Smooth muscle cell (in vitro differentiated cells): ENCODE data around the gene ISLR. TPM values are rescaled to one million over a fixed set of nuclear protein-coding genes. Genes with fewer than 3 reads are reported as not detected.

ENCODE experiments used
- DNase-seq: peaks from one replicate; lab custom pipeline; 2025; ENCODE audit not compliant: unreplicated experiment; lab: John Stamatoyannopoulos, UW
- H2AFZ ChIP-seq: fragments of 200-600 bp; sonication (generic); 2 replicates; pipeline ENCODE4 v1.6.0; 2016; ENCODE audit warnings: antibody characterized with exemption, low read depth, mild to moderate bottlenecking
- H3F3A ChIP-seq: fragments of 200-600 bp; sonication (generic); 2 replicates; pipeline ENCODE4 v1.6.0; 2017; ENCODE audit warnings: antibody characterized with exemption, low read depth
- H3K27ac ChIP-seq: fragments of 200-600 bp; sonication (generic); 2 replicates; pipeline ENCODE4 v1.5.1; 2016; ENCODE audit warnings: low read depth, mild to moderate bottlenecking
- H3K27me3 ChIP-seq: fragments of 200-600 bp; sonication (generic); 2 replicates; pipeline ENCODE4 v1.6.1; 2016; ENCODE audit warnings: low read depth, mild to moderate bottlenecking
- H3K36me3 ChIP-seq: fragments of 200-600 bp; sonication (generic); 2 replicates; pipeline ENCODE4 v1.5.1; 2016; ENCODE audit warnings: low read depth
- H3K4me1 ChIP-seq: fragments of 200-600 bp; sonication (generic); 2 replicates; pipeline ENCODE4 v1.5.1; 2016; ENCODE audit warnings: low read depth
- H3K4me2 ChIP-seq: fragments of 200-600 bp; sonication (generic); 2 replicates; pipeline ENCODE4 v1.6.0; 2016; ENCODE audit warnings: mild to moderate bottlenecking
- H3K4me3 ChIP-seq: fragments of 200-600 bp; sonication (generic); 2 replicates; pipeline ENCODE4 v1.5.1; 2016; ENCODE audit warnings: mild to moderate bottlenecking
- H3K79me2 ChIP-seq: fragments of 200-600 bp; sonication (generic); 2 replicates; pipeline ENCODE4 v1.6.0; 2016; ENCODE audit warnings: low read depth, mild to moderate bottlenecking
- H3K9ac ChIP-seq: fragments of 200-600 bp; sonication (generic); 2 replicates; pipeline ENCODE4 v1.6.0; 2016; ENCODE audit warnings: low read depth
- H3K9me3 ChIP-seq: fragments of 200-600 bp; sonication (generic); replicated peaks from 2 replicates; pipeline ENCODE4 v1.5.1; 2016; ENCODE audit warnings: low read depth
- H4K20me1 ChIP-seq: fragments of 200-600 bp; sonication (generic); 2 replicates; pipeline ENCODE4 v1.6.0; 2016; ENCODE audit warnings: low read depth
- WGBS: methylation state at CpG from one replicate; pipeline ENCODE4 v1.1.7; 2016; ENCODE audit warnings: low lambda C conversion rate; 5-methylcytosine and 5-hydroxymethylcytosine counted together
- polyA plus RNA-seq: library from polyadenylated mRNA; unstranded; fragments of >200 nt; fragmentation: Nextera tagmentation; extraction: Ambion mirVana; gene quantifications from 2 replicates; pipeline ENCODE4 v1.2.1, GENCODE V29; 2016
- total RNA-seq: library from RNA; depleted of rRNA; stranded (reverse); fragments of >200 nt; gene quantifications from 2 replicates; pipeline ENCODE4 v1.2.3, GENCODE V29; 2014
- TF ChIP-seq, protein P1 (sequence below): fragments of 200-600 bp; sonication (generic); IDR thresholded peaks from 2 replicates; pipeline ENCODE4 v1.5.1; 2017; ENCODE audit warnings: borderline replicate concordance, mild to moderate bottlenecking, antibody characterized with exemption; ENCODE audit not compliant: insufficient read depth, poor library complexity, severe bottlenecking

Gene ISLR
- total and polyA plus RNA-seq, 2 experiments from 2014 or later = 119 to 130 TPM

DNA sequence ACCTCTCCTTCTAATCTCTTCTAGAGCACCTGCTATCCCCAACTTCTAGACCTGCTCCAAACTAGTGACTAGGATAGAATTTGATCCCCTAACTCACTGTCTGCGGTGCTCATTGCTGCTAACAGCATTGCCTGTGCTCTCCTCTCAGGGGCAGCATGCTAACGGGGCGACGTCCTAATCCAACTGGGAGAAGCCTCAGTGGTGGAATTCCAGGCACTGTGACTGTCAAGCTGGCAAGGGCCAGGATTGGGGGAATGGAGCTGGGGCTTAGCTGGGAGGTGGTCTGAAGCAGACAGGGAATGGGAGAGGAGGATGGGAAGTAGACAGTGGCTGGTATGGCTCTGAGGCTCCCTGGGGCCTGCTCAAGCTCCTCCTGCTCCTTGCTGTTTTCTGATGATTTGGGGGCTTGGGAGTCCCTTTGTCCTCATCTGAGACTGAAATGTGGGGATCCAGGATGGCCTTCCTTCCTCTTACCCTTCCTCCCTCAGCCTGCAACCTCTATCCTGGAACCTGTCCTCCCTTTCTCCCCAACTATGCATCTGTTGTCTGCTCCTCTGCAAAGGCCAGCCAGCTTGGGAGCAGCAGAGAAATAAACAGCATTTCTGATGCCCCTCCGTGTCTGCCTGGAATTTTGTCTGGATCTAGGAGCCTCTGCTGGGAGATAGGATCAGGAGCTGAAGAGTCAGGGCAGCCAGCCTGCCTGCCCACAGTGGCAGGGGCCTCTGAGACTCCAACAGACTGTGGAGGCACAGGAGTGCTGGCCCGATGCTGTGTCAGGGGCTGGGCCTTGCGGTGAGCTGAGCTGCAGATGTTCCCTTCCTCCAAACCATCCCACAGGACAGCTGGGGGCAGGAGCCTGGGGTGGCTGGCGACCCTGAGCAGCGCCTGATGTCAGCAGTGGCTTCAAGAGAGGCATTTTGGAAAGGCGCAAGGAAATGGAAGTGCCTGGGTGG, 3.0 kb downstream of the ISLR start:
- peaks cover 44% of the 10 kb centered on the region for H3K4me1 ChIP-seq
- H3K9me3 ChIP-seq = no peaks in the 10 kb centered on the region
- H3K79me2 ChIP-seq = no peaks in the 10 kb centered on the region
- TF ChIP-seq, protein P1, sequence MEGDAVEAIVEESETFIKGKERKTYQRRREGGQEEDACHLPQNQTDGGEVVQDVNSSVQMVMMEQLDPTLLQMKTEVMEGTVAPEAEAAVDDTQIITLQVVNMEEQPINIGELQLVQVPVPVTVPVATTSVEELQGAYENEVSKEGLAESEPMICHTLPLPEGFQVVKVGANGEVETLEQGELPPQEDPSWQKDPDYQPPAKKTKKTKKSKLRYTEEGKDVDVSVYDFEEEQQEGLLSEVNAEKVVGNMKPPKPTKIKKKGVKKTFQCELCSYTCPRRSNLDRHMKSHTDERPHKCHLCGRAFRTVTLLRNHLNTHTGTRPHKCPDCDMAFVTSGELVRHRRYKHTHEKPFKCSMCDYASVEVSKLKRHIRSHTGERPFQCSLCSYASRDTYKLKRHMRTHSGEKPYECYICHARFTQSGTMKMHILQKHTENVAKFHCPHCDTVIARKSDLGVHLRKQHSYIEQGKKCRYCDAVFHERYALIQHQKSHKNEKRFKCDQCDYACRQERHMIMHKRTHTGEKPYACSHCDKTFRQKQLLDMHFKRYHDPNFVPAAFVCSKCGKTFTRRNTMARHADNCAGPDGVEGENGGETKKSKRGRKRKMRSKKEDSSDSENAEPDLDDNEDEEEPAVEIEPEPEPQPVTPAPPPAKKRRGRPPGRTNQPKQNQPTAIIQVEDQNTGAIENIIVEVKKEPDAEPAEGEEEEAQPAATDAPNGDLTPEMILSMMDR = no peak
- no peaks in the 10 kb centered on the region for H3K27me3 ChIP-seq
- 36% methylated on average over 10 of the region's 10 CpGs for WGBS
- no peaks in the 10 kb centered on the region for H3K36me3 ChIP-seq
- no peak overlapping the region for H2AFZ ChIP-seq
- H4K20me1 ChIP-seq = no peaks in the 10 kb centered on the region
- DNase-seq = no peak
- no peak overlapping the region for H3K9ac ChIP-seq
- peaks cover 54% of the 10 kb centered on the region for H3F3A ChIP-seq
- H3K4me3 ChIP-seq = no peak overlapping the region
- peak overlapping the region; percentile 76 for H3K27ac ChIP-seq
- H3K4me2 ChIP-seq = peak overlapping the region; percentile 37

DNA sequence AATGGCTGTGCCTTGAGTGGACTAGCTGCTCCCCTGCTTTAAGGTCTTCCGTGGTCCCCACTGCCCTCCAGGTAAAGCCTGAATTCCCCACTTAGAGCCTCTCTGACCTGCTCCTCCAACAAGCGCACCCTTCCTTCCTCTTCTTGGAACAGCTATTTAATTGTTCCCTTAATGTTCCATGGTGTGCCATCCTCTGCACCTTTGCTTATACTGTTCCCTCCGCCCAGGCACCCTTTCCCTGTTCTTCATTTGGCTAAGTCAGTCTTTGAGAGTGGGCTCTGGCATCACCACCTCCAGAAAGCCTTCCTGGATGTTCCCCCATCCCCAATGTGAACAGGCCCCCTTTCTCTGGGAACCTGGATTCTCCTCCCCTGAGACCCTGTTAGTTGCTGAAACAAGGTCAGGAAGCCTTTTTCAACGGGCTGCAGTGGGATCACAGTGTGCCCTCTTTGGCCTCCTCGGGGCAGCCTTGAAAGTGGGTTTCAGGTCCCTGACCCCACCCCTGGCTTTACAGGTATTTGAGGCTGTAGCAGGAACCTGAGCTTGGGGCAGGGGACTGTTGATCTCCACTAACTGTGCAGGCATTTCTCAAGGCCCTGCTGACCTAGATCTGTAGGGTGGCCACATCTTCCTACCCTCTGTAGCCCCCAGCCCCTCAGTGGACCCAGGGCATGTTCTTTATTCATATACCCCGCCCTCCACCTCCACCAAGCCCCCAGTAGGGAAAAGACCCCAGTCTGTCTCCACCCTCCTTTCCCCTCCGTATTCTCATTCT, 5.0 kb downstream of the ISLR start:
- H3K9ac ChIP-seq = no peak overlapping the region
- peak overlapping the region; percentile 59 for H3K4me2 ChIP-seq
- H3K27ac ChIP-seq = peak overlapping the region; percentile 76
- H3F3A ChIP-seq = peaks cover 56% of the 10 kb centered on the region
- no peak for DNase-seq
- no peaks in the 10 kb centered on the region for H3K9me3 ChIP-seq
- TF ChIP-seq, protein P1 = no peak
- 90% methylated on average over 6 of the region's 7 CpGs for WGBS
- peaks cover 33% of the 10 kb centered on the region for H3K4me1 ChIP-seq
- no peaks in the 10 kb centered on the region for H3K79me2 ChIP-seq
- no peaks in the 10 kb centered on the region for H3K27me3 ChIP-seq
- H3K4me3 ChIP-seq = no peak overlapping the region
- H4K20me1 ChIP-seq = no peaks in the 10 kb centered on the region
- no peaks in the 10 kb centered on the region for H3K36me3 ChIP-seq
- no peak overlapping the region for H2AFZ ChIP-seq

DNA sequence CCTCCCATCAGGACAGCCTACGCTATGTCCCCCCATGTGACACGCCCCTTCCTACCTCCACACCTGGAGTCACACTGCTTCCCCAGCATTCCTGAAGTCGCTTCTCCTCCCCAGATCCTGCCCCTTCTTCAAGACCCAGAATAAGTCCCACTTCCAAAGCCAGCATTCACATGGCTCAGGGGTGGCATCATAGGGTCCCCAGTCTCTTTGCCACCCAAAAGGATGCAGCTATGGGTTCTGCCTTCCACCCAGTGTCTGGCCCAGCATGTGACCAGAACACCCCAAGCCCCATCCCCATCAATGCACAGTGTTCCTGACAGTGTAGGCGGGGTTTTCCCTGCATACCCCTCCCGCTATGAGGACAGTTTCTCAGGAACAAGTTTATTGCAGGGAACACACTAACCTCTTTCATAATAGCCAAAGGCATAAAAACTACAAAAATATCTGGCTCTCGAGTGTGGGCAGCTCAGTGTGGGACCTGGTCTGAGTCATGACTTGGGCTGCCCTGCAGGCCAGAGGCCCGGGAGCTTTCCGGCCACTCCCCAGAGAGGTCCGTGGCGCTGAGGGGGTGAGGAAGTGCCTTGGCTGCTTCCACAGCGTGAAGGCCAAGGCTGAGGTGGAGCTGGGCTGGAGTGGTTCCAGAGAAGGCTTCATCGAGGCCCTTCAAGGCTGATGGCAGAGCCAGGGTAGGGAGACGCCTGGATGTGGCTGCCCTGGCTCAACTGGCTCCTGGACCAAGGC, 5.8 kb downstream of the ISLR start:
- Histone ChIP-seq H3K9ac (no peak overlapping the region), H3K79me2 (no peaks in the 10 kb centered on the region), H3K9me3 (no peaks in the 10 kb centered on the region), H3K27ac (peak overlapping the region; percentile 76), H2AFZ (no peak overlapping the region), H3K4me1 (peaks cover 27% of the 10 kb centered on the region), H3K4me3 (no peak overlapping the region), H3K27me3 (no peaks in the 10 kb centered on the region), H3K36me3 (no peaks in the 10 kb centered on the region), H4K20me1 (no peaks in the 10 kb centered on the region), H3K4me2 (peak overlapping the region; percentile 43), H3F3A (peaks cover 55% of the 10 kb centered on the region)
- TF ChIP-seq, protein P1 = no peak
- peak; percentile 41 for DNase-seq
- 44% methylated on average over 13 of the region's 13 CpGs for WGBS
